RWPE1 (cell line): Measurements from ENCODE around the gene HMG20B.
"Not testable (repeated sequence)": the region's sequence is repeated elsewhere in the genome, so short reads cannot be mapped to it uniquely, and the experiment has no call there.

Experiments
- CTCF ChIA-PET: fragments of 350-600 bp; sonication (Branson Sonifier 250); formaldehyde crosslinking; extraction: SDS; loops from one replicate; lab custom pipeline; 2021; lab: Yijun Ruan, JAX
- POLR2A ChIA-PET: fragments of 400-600 bp; formaldehyde crosslinking; extraction: SDS; loops from one replicate; lab custom pipeline; 2020; ENCODE audit warnings: antibody characterized with exemption; ENCODE audit not compliant: low non-redundant PET; lab: Yijun Ruan, JAX
- DNase-seq: peaks from one replicate; pipeline ENCODE4 v3.0.0; 2012; ENCODE audit warnings: low spot score
- H3K27ac ChIP-seq: fragments of 450-650 bp; 2 replicates; pipeline ENCODE4 v1.5.1; 2017
- CTCF ChIP-seq: fragments of 450-650 bp; conservative IDR thresholded peaks from 2 replicates; pipeline ENCODE4 v1.5.1; 2017; ENCODE audit warnings: low read depth, mild to moderate bottlenecking

HMG20B gene

GRCh38 chr19:3528080-3528479 lies 44.7 kb upstream of the HMG20B start:
- TF ChIP-seq CTCF, result no peak
- no peak for DNase-seq
- ChIA-PET POLR2A (no interaction called here), CTCF (no interaction called here)
- H3K27ac ChIP-seq, result no peak overlapping the region

- H3K27ac ChIP-seq, result no peak overlapping the region
- TF ChIP-seq CTCF, result no peak
- no peak for DNase-seq
- ChIA-PET CTCF (no interaction called here), POLR2A (no interaction called here)
Measured at GRCh38 chr19:3528539-3529211, 44.1 kb upstream of the HMG20B start.

- H3K27ac ChIP-seq, POLR2A ChIA-PET, DNase-seq, CTCF ChIA-PET: not testable (repeated sequence)
Measured at GRCh38 chr19:3529299-3529698, 43.4 kb upstream of the HMG20B start.

GRCh38 chr19:3530389-3530788 lies 42.4 kb upstream of the HMG20B start:
- TF ChIP-seq CTCF, result no peak
- no peak overlapping the region for H3K27ac ChIP-seq
- DNase-seq, result no peak
- CTCF ChIA-PET, result no interaction called here
- POLR2A ChIA-PET, result no interaction called here

GRCh38 chr19:3531716-3532115 lies 41.0 kb upstream of the HMG20B start:
- ChIA-PET POLR2A (no interaction called here), CTCF (no interaction called here)
- no peak for TF ChIP-seq CTCF
- 0 out of 2 replicates have a peak overlapping the region, but pooled peaks have one; percentile 5 for H3K27ac ChIP-seq
- no peak for DNase-seq

GRCh38 chr19:3532154-3532786 lies 40.5 kb upstream of the HMG20B start:
- no peak for TF ChIP-seq CTCF
- H3K27ac ChIP-seq, result no peak overlapping the region
- POLR2A ChIA-PET, result no interaction called here
- no peak for DNase-seq
- CTCF ChIA-PET, result no interaction called here

GRCh38 chr19:3533033-3533432 lies 39.7 kb upstream of the HMG20B start:
- no peak for TF ChIP-seq CTCF
- ChIA-PET CTCF (no interaction called here), POLR2A (no interaction called here)

More at GRCh38 chr19:3533033-3533432, 39.7 kb upstream of the HMG20B start:
- no peak for DNase-seq
- H3K27ac ChIP-seq, result no peak overlapping the region; the same call in 1 of the 2 replicates
